DOHH2 (cell line): Measurements from ENCODE around the gene ZBTB38.

Experiments used
- H3F3A ChIP-seq: fragments of 200-600 bp; sonication (generic), shearing (Covaris generic); 2 replicates; pipeline ENCODE4 v1.6.0; 2016; ENCODE audit warnings: antibody characterized with exemption, mild to moderate bottlenecking; ENCODE audit not compliant: control insufficient read depth, insufficient read depth
- H3K27ac ChIP-seq: fragments of 200-600 bp; sonication (generic); 2 replicates; pipeline ENCODE4 v1.5.1; 2014; ENCODE audit warnings: low read depth, mild to moderate bottlenecking, low read length, moderate library complexity
- H3K27me3 ChIP-seq: fragments of 200-600 bp; sonication (generic); 2 replicates; pipeline ENCODE4 v1.6.1; 2014; ENCODE audit warnings: mild to moderate bottlenecking, low read length, mixed read lengths; ENCODE audit not compliant: control insufficient read depth
- H3K36me3 ChIP-seq: fragments of 200-600 bp; sonication (generic); 2 replicates; pipeline ENCODE4 v1.6.1; 2014; ENCODE audit warnings: mild to moderate bottlenecking, low read length, moderate library complexity, mixed read lengths; ENCODE audit not compliant: control insufficient read depth
- H3K4me1 ChIP-seq: fragments of 200-600 bp; sonication (generic); 2 replicates; pipeline ENCODE4 v1.6.1; 2014; ENCODE audit warnings: mild to moderate bottlenecking, low read length, mixed read lengths; ENCODE audit not compliant: control insufficient read depth
- H3K4me2 ChIP-seq: fragments of 200-600 bp; sonication (generic); 2 replicates; pipeline ENCODE4 v1.6.0; 2014; ENCODE audit warnings: mild to moderate bottlenecking, low read length, moderate library complexity
- H3K4me3 ChIP-seq: fragments of 200-600 bp; sonication (generic); 2 replicates; pipeline ENCODE4 v1.5.1; 2014; ENCODE audit warnings: mild to moderate bottlenecking, low read length, mixed read lengths
- H3K79me2 ChIP-seq: fragments of 200-600 bp; sonication (generic); 2 replicates; pipeline ENCODE4 v1.6.1; 2014; ENCODE audit warnings: mild to moderate bottlenecking, low read length, mixed read lengths; ENCODE audit not compliant: control insufficient read depth
- H3K9me2 ChIP-seq: fragments of 200-600 bp; sonication (generic); replicated peaks from 2 replicates; pipeline ENCODE4 v1.6.1; 2014; ENCODE audit warnings: mild to moderate bottlenecking, low read length, mixed read lengths; ENCODE audit not compliant: control insufficient read depth
- H3K9me3 ChIP-seq: fragments of 200-600 bp; sonication (generic); 2 replicates; pipeline ENCODE4 v1.6.1; 2014; ENCODE audit warnings: antibody characterized with exemption, low read length, mixed read lengths; ENCODE audit not compliant: control insufficient read depth, insufficient read depth
- H4K20me1 ChIP-seq: fragments of 200-600 bp; sonication (generic); 2 replicates; pipeline ENCODE4 v1.6.0; 2014; ENCODE audit warnings: low read depth, mild to moderate bottlenecking, antibody characterized with exemption, low read length, moderate library complexity; ENCODE audit not compliant: control insufficient read depth, insufficient read depth
- CTCF ChIP-seq: fragments of 200-600 bp; sonication (generic); IDR thresholded peaks from one replicate; pipeline ENCODE4 v1.5.1; 2014; ENCODE audit warnings: antibody characterized with exemption, mild to moderate bottlenecking, low read depth, low read length; ENCODE audit not compliant: poor library complexity, severe bottlenecking
- EZH2phosphoT487 ChIP-seq: fragments of 200-600 bp; sonication (generic); IDR thresholded peaks from 2 replicates; pipeline ENCODE4 v1.6.1; 2017; ENCODE audit warnings: borderline replicate concordance, mild to moderate bottlenecking, antibody characterized with exemption, low read length, moderate library complexity, mixed read lengths

The ZBTB38 gene

DNA sequence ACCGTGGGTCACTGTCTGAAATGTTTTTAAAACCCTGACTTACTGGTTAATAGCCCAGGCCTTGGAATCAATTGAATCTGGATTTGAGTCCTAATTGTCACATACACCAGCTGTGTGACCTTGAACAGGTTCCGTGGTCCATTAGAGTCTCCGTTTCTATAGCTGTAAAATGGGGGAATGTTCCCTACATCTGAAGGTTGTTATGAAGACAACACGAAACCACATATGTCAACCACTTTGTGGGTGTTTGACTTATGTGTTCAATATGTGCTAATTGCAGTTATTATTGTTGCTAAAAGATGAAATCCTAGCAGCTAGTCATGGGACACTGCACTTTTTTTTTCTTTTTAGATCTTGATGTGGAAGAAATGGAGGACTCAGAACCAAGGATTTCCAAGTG is 35.3 kb downstream of the ZBTB38 start:
- H3K4me3 ChIP-seq = peak overlapping the region; percentile 70
- H3F3A ChIP-seq = no peaks in the 10 kb centered on the region
- H3K27ac ChIP-seq = no peak overlapping the region
- H3K36me3 ChIP-seq = peaks cover 15% of the 10 kb centered on the region; the same call in 1 of the 2 replicates
- no peaks in the 10 kb centered on the region for H3K27me3 ChIP-seq
- no peaks in the 10 kb centered on the region for H3K79me2 ChIP-seq
- no peaks in the 10 kb centered on the region for H4K20me1 ChIP-seq
- no peaks in the 10 kb centered on the region for H3K9me2 ChIP-seq
- peak overlapping the region; percentile 90 for H3K4me2 ChIP-seq
- no peaks in the 10 kb centered on the region for H3K9me3 ChIP-seq
- peaks cover 41% of the 10 kb centered on the region for H3K4me1 ChIP-seq
- TF ChIP-seq EZH2phosphoT487 (no peak), CTCF (no peak)

- Histone ChIP-seq H3K9me2 (no peaks in the 10 kb centered on the region), H3K79me2 (no peaks in the 10 kb centered on the region), H3K27ac (no peak overlapping the region), H3K4me3 (no peak overlapping the region), H3K27me3 (no peaks in the 10 kb centered on the region), H3K4me2 (no peak overlapping the region), H3K9me3 (no peaks in the 10 kb centered on the region), H3K36me3 (peaks cover 17% of the 10 kb centered on the region; the same call in 1 of the 2 replicates), H3F3A (no peaks in the 10 kb centered on the region), H3K4me1 (peaks cover 36% of the 10 kb centered on the region), H4K20me1 (no peaks in the 10 kb centered on the region)
- TF ChIP-seq EZH2phosphoT487 (no peak), CTCF (no peak)
Measured at GRCh38 chr3:141405025-141405424, 36.7 kb downstream of the ZBTB38 start.

- Histone ChIP-seq H3K9me2 (no peaks in the 10 kb centered on the region), H3K27ac (no peak overlapping the region), H3K9me3 (no peaks in the 10 kb centered on the region), H3K4me3 (no peak overlapping the region), H3K27me3 (no peaks in the 10 kb centered on the region), H3F3A (no peaks in the 10 kb centered on the region), H3K4me2 (no peak overlapping the region), H4K20me1 (no peaks in the 10 kb centered on the region), H3K79me2 (no peaks in the 10 kb centered on the region), H3K4me1 (peaks cover 36% of the 10 kb centered on the region), H3K36me3 (peaks cover 20% of the 10 kb centered on the region; the same call in 1 of the 2 replicates)
- TF ChIP-seq CTCF = no peak
- TF ChIP-seq EZH2phosphoT487 = no peak
Measured at GRCh38 chr3:141405591-141405990, 37.3 kb downstream of the ZBTB38 start.

DNA sequence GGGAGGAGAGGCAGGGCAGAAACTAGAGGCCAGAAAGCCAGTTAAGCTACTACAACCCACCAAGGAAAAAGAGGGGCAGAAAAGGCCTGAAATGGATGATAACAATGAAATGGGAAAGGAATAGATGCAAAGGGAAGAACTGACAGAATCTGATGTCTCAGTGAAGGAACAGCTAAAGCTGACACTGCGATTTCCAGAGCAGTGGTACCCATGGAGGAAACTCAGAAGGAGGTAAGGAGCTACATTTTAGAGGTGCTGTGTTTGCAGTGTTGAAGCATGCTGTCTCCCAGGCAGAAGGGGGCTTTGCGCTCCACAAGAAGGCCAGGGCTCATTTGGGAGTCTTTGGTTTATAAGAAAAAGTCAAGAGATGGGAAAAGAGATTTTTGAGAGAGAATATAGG is 38.0 kb downstream of the ZBTB38 start:
- Histone ChIP-seq H3K9me2 (no peaks in the 10 kb centered on the region), H4K20me1 (no peaks in the 10 kb centered on the region), H3K4me1 (peaks cover 38% of the 10 kb centered on the region), H3K36me3 (peaks cover 21% of the 10 kb centered on the region; the same call in 1 of the 2 replicates), H3K4me3 (no peak overlapping the region), H3K4me2 (no peak overlapping the region), H3K27me3 (no peaks in the 10 kb centered on the region), H3K9me3 (no peaks in the 10 kb centered on the region), H3K27ac (no peak overlapping the region), H3F3A (no peaks in the 10 kb centered on the region), H3K79me2 (no peaks in the 10 kb centered on the region)
- no peak for TF ChIP-seq CTCF
- TF ChIP-seq EZH2phosphoT487 = no peak
